Measurements from ENCODE around the gene SLC13A1. TPM values are rescaled to one million over a fixed set of nuclear protein-coding genes. Genes with fewer than 3 reads are reported as not detected.

SLC13A1 gene
- total and polyA plus RNA-seq, 10 of the 15 experiments (the other 5 are each of a cell fraction or from before 2014, with no cell fraction given) = 0.10 TPM; not detected in 9

- no peak for TF ChIP-seq BHLHE40 (IDR thresholded peaks at IDR 0.05; ENCODE audit: borderline replicate concordance in 1 of 2, low read depth in 2 of 2, low read length in 1 of 2)
These were observed 120.7 kb downstream of the SLC13A1 start (continued) for GRCh38 chr7:123079021-123079420.

- no peak overlapping the region for H3K9ac ChIP-seq (ENCODE audit: control insufficient read depth, insufficient read depth, low read length)
- SMC1A ChIA-PET (ENCODE audit: uncharacterized antibody, unreplicated experiment) = interaction anchor here (0.9 to 2.8 kb wide), 3 partner anchors 50 to 291 kb away, joined by 4 to 11 read pairs (median 4); no protein-coding TSS in a partner anchor
- FAIRE-seq (peak; percentile 61), ATAC-seq (peak; percentile 84), DNase-seq (ENCODE audit: low read depth, low spot score) (no peak)
- H4K20me1 ChIP-seq (ENCODE audit: control insufficient read depth, insufficient read depth) = no peaks in the 10 kb centered on the region
- WGBS (ENCODE audit: insufficient coverage, insufficient replicate concordance, low lambda C conversion rate, missing lambda C conversion rate) = 1% methylated on average over 4 of the region's 4 CpGs
- no peaks in the 10 kb centered on the region for H3K79me2 ChIP-seq (ENCODE audit: control insufficient read depth, insufficient read depth, low read length)
- no peak overlapping the region for H3K4me3 ChIP-seq
- TF ChIP-seq SPI1 (IDR thresholded peaks at IDR 0.05; ENCODE audit: borderline replicate concordance, insufficient read depth, low read depth, low read length) = peak; percentile 79
- no peak for TF ChIP-seq CEBPB (IDR thresholded peaks at IDR 0.05; ENCODE audit: borderline replicate concordance in 1 of 2, low read depth in 2 of 2, low read length in 2 of 2)
- no peak for TF ChIP-seq YY1 (IDR thresholded peaks at IDR 0.05; ENCODE audit: low read depth, low read length)
- TF ChIP-seq HSF1 (IDR thresholded peaks at IDR 0.05; ENCODE audit: low read depth, low read length) = no peak
- TF ChIP-seq SP1 (IDR thresholded peaks at IDR 0.05; ENCODE audit: low read depth, low read length) = no peak
- no peak for TF ChIP-seq NR2F1 (conservative IDR thresholded peaks at IDR 0.05)
- TF ChIP-seq PBX3 (IDR thresholded peaks at IDR 0.05; ENCODE audit: insufficient replicate concordance, low read depth, low read length) = no peak
- no peak for TF ChIP-seq USF2 (IDR thresholded peaks at IDR 0.05; ENCODE audit: borderline replicate concordance, low read depth, low read length)
- no peak overlapping the region for H2AFZ ChIP-seq (ENCODE audit: control insufficient read depth, low read depth, low read length)
- H3K9me3 ChIP-seq (replicated peaks; ENCODE audit: control insufficient read depth, insufficient read depth, low read length) = no peaks in the 10 kb centered on the region
- no peaks in the 10 kb centered on the region for H3K4me1 ChIP-seq (ENCODE audit: control insufficient read depth, insufficient read depth, low read length)
- H3K36me3 ChIP-seq (ENCODE audit: control insufficient read depth in 2 of 2, insufficient read depth in 2 of 2, low read length in 1 of 2) = no peaks in the 10 kb centered on the region
- BruUV-seq (replicated peaks) = no TSS peak
- H3K27ac ChIP-seq (ENCODE audit: control insufficient read depth, insufficient read depth) = no peak overlapping the region
- POLR2A ChIA-PET = interaction anchor here (0.6 kb wide), 1 partner anchor 240 kb away, joined by 3 read pairs; no protein-coding TSS in a partner anchor
- H3K4me2 ChIP-seq (ENCODE audit: control insufficient read depth, insufficient read depth) = no peak overlapping the region
- intact Hi-C loops (cut with micrococcal nuclease; ENCODE audit: unreplicated experiment) (no loop called here), in situ Hi-C loops (cut with MboI) (no loop called here)
- RAD21 ChIA-PET (ENCODE audit: unreplicated experiment) = interaction anchor here (1.8 kb wide), 1 partner anchor 291 kb away, joined by 8 read pairs; no protein-coding TSS in a partner anchor
- no peaks in the 10 kb centered on the region for H3K27me3 ChIP-seq (replicated peaks in 1 of 2; ENCODE audit: control insufficient read depth in 2 of 2, insufficient read depth in 2 of 2, low read length in 1 of 2)
- CTCF ChIA-PET = interaction anchor here (1.1 to 2.5 kb wide), 3 partner anchors 80 to 293 kb away, joined by 3 to 14 read pairs (median 4); no protein-coding TSS in a partner anchor
These were observed 123.8 kb downstream of the SLC13A1 start for GRCh38 chr7:123075838-123076467.

All from GM12878 (cell line).